T follicular helper cell (primary cell): ENCODE measurements around the gene MUC4.
"Not testable (repeated sequence)": the region's sequence is repeated elsewhere in the genome, so short reads cannot be mapped to it uniquely, and the experiment has no call there.

Experiments used
- DNase-seq: peaks from one replicate; pipeline ENCODE4 v3.0.0-alpha.2; 2020; ENCODE audit warnings: low read depth

The MUC4 gene

GRCh38 chr3:195838714-195839113, 27.0 kb upstream of the MUC4 start:
- DNase-seq, result no peak

GRCh38 chr3:195836476-195837135, 24.9 kb upstream of the MUC4 start:
- DNase-seq, result no peak

- DNase-seq, result no peak
Observed at GRCh38 chr3:195835791-195836190, 24.1 kb upstream of the MUC4 start.

- no peak for DNase-seq
Observed at GRCh38 chr3:195834675-195835583, 23.2 kb upstream of the MUC4 start.

- no peak for DNase-seq
Observed at GRCh38 chr3:195829897-195830254, 18.1 kb upstream of the MUC4 start.

GRCh38 chr3:195828762-195829161, 17.0 kb upstream of the MUC4 start:
- no peak for DNase-seq

- no peak for DNase-seq
Observed at GRCh38 chr3:195825857-195826804, 14.4 kb upstream of the MUC4 start.

- no peak for DNase-seq
Observed at GRCh38 chr3:195825191-195825588, 13.5 kb upstream of the MUC4 start.

- DNase-seq, result not testable (repeated sequence)
Observed at GRCh38 chr3:195824425-195825190, 12.9 kb upstream of the MUC4 start.

- DNase-seq, result no peak
Observed at GRCh38 chr3:195823999-195824398, 12.3 kb upstream of the MUC4 start.

GRCh38 chr3:195823280-195823679, 11.6 kb upstream of the MUC4 start:
- no peak for DNase-seq

GRCh38 chr3:195822131-195822696, 10.5 kb upstream of the MUC4 start:
- DNase-seq, result no peak

- DNase-seq, result no peak
Observed at GRCh38 chr3:195821403-195822130, 9.8 kb upstream of the MUC4 start.

- DNase-seq, result no peak
Observed at GRCh38 chr3:195820901-195821300, 9.2 kb upstream of the MUC4 start.

GRCh38 chr3:195820186-195820585, 8.5 kb upstream of the MUC4 start:
- DNase-seq, result no peak

- no peak for DNase-seq
Observed at GRCh38 chr3:195818301-195818700, 6.6 kb upstream of the MUC4 start.

- DNase-seq, result no peak
Observed at GRCh38 chr3:195817578-195818135, 5.9 kb upstream of the MUC4 start.

- DNase-seq, result not testable (repeated sequence)
Observed at GRCh38 chr3:195816276-195816913, 4.7 kb upstream of the MUC4 start.

- no peak for DNase-seq
Observed at GRCh38 chr3:195815169-195815771, 3.5 kb upstream of the MUC4 start.
